Peyer's patch (tissue), 4 donors: ENCODE measurements around the gene LTBR. TPM values are rescaled to one million over a fixed set of nuclear protein-coding genes. Genes with fewer than 3 reads are reported as not detected.
"Not testable (repeated sequence)": the region's sequence is repeated elsewhere in the genome, so short reads cannot be mapped to it uniquely, and the experiment has no call there.

ENCODE experiments used
- DNase-seq, 3 donors: peaks; one replicate each; pipeline ENCODE4 v3.0.0-alpha.2; 2017 to 2019
- H3K27ac ChIP-seq, 4 donors: fragments of 200-600 bp; sonication (generic); one replicate each; pipeline ENCODE4 v1.5.1; 2016 to 2019
- H3K27me3 ChIP-seq, 2 donors: fragments of 200-600 bp; sonication (generic); one replicate each; pipeline ENCODE4 v1.5.1; 2019
- H3K36me3 ChIP-seq, 3 donors: fragments of 200-600 bp; sonication (generic); one replicate each; pipeline ENCODE4 v1.5.1; 2016 to 2019
- H3K4me1 ChIP-seq, 4 donors: fragments of 200-600 bp; sonication (generic); one replicate each; pipeline ENCODE4 v1.5.1; 2016 to 2019
- H3K4me3 ChIP-seq, 4 donors: fragments of 200-600 bp; sonication (generic); 1 replicate in 3 of 4; 2 replicates in 1 of 4; pipeline ENCODE4 v1.5.1; 2016 to 2019; ENCODE audit warnings: mild to moderate bottlenecking in 1 of 4
- H3K9me3 ChIP-seq, 4 donors: fragments of 200-600 bp; sonication (generic); one replicate each; pipeline ENCODE4 v1.5.1; 2016 to 2019; ENCODE audit warnings: mild to moderate bottlenecking in 1 of 4
- CTCF ChIP-seq, 6 experiments: fragments of 450-650 bp in 4 of 6; fragments of 200-600 bp in 2 of 6; sonication (generic) in 1 of 6; IDR thresholded peaks; one replicate each; pipeline ENCODE4 v1.5.1; 2017 to 2019; ENCODE audit warnings: antibody characterized with exemption in 6 of 6, mild to moderate bottlenecking in 3 of 6, moderate library complexity in 1 of 6
- POLR2A ChIP-seq, 2 donors: fragments of 450-650 bp; IDR thresholded peaks; one replicate each; pipeline ENCODE4 v1.5.1; 2017; ENCODE audit warnings: antibody characterized with exemption in 2 of 2, mild to moderate bottlenecking in 2 of 2, moderate library complexity in 2 of 2
- total RNA-seq, 4 donors: library from RNA; depleted of rRNA; stranded (reverse); fragments of >200 nt; gene quantifications; one replicate each; pipeline ENCODE4 v1.1.0, GENCODE V29; 2016

LTBR gene
- total RNA-seq, 4 donors from 2014 or later, result 113 to 313 (median 294) TPM

- TF ChIP-seq POLR2A (IDR thresholded peaks at IDR 0.05) (peak; percentile 86 to 94), CTCF (IDR thresholded peaks at IDR 0.05) (peak in 1 of 6 experiments; percentile 2)
Measured at GRCh38 chr12:6340032-6340638, 43.8 kb upstream of the LTBR start.

GRCh38 chr12:6340745-6341416, 43.1 kb upstream of the LTBR start:
- no peak for DNase-seq
- H3K27ac ChIP-seq, result peak overlapping the region; percentile 84 to 100 (median 97)
- H3K4me3 ChIP-seq, result peak overlapping the region; percentile 57 to 97 (median 74)
- no peaks in the 10 kb centered on the region for H3K9me3 ChIP-seq
- H3K36me3 ChIP-seq, result no peaks in the 10 kb centered on the region
- no peaks in the 10 kb centered on the region for H3K27me3 ChIP-seq
- no peak for TF ChIP-seq CTCF (IDR thresholded peaks at IDR 0.05)
- no peak for TF ChIP-seq POLR2A (IDR thresholded peaks at IDR 0.05)
- peaks cover 5 to 67% (median 23%) of the 10 kb centered on the region in 4 donors for H3K4me1 ChIP-seq

More at GRCh38 chr12:6340032-6340638, 43.8 kb upstream of the LTBR start:
- Histone ChIP-seq H3K27ac (peak overlapping the region; percentile 84 to 100 (median 97)), H3K27me3 (no peaks in the 10 kb centered on the region), H3K9me3 (no peaks in the 10 kb centered on the region), H3K4me1 (peaks cover 4 to 67% (median 26%) of the 10 kb centered on the region in 4 donors), H3K4me3 (peak overlapping the region; percentile 57 to 97 (median 74)), H3K36me3 (no peaks in the 10 kb centered on the region)
- DNase-seq, result peak in 1 of 3 donors; percentile 72

GRCh38 chr12:6341417-6342139, 42.4 kb upstream of the LTBR start, which contains the start of gene TNFRSF1A:
TSS of gene TNFRSF1A (minus strand) at chr12:6342076. CDS start at chr12:6341814, 262 bp downstream.
- Histone ChIP-seq H3K27me3 (no peaks in the 10 kb centered on the region), H3K4me1 (peaks cover 9 to 67% (median 21%) of the 10 kb centered on the region in 4 donors), H3K4me3 (peak within 1 kb of the TSS; percentile 57 to 97 (median 74)), H3K27ac (peak within 1 kb of the TSS; percentile 84 to 100 (median 97)), H3K9me3 (no peaks in the 10 kb centered on the region), H3K36me3 (no peaks in the 10 kb centered on the region)
- DNase-seq, result peak; percentile 46 to 85 (median 77)
- TF ChIP-seq CTCF (IDR thresholded peaks at IDR 0.05) (no peak), POLR2A (IDR thresholded peaks at IDR 0.05) (peak; percentile 64 to 94)

- Histone ChIP-seq H3K36me3 (no peaks in the 10 kb centered on the region), H3K4me3 (peak overlapping the region; percentile 57 to 97 (median 74)), H3K4me1 (peaks cover 9 to 64% (median 13%) of the 10 kb centered on the region in 4 donors), H3K27me3 (no peaks in the 10 kb centered on the region), H3K9me3 (no peaks in the 10 kb centered on the region), H3K27ac (peak overlapping the region; percentile 84 to 100 (median 97))
- no peak for DNase-seq
- TF ChIP-seq CTCF (IDR thresholded peaks at IDR 0.05) (no peak), POLR2A (IDR thresholded peaks at IDR 0.05) (no peak)
Measured at GRCh38 chr12:6342140-6342889, 41.6 kb upstream of the LTBR start.

GRCh38 chr12:6343518-6343917, 40.4 kb upstream of the LTBR start:
- Histone ChIP-seq H3K36me3 (no peaks in the 10 kb centered on the region), H3K27ac (peak overlapping the region; percentile 84 to 100 (median 97)), H3K4me3 (no peak overlapping the region), H3K9me3 (no peaks in the 10 kb centered on the region), H3K4me1 (peaks cover 8 to 52% (median 9%) of the 10 kb centered on the region in 4 donors), H3K27me3 (no peaks in the 10 kb centered on the region)
- no peak for DNase-seq
- TF ChIP-seq CTCF (IDR thresholded peaks at IDR 0.05) (no peak), POLR2A (IDR thresholded peaks at IDR 0.05) (no peak)

- not testable (repeated sequence) for H3K36me3 ChIP-seq, H3K9me3 ChIP-seq, DNase-seq, H3K4me3 ChIP-seq, H3K27me3 ChIP-seq
- peaks cover 8 to 45% (median 9%) of the 10 kb centered on the region in 4 donors for H3K4me1 ChIP-seq
- peak overlapping the region in 3 of 4 donors; percentile 58 to 100 (median 99) for H3K27ac ChIP-seq
Measured at GRCh38 chr12:6344101-6344660, 39.8 kb upstream of the LTBR start.
